Activated naive CD4-positive, alpha-beta T cell treated with anti-CD3 and anti-CD28 coated beads, Interleukin-2, amount 50 U/mL, for 72 hours (primary cell): ENCODE measurements around the gene ZBED6. TPM values are rescaled to one million over a fixed set of nuclear protein-coding genes. Genes with fewer than 3 reads are reported as not detected.
"Not testable (repeated sequence)": the region's sequence is repeated elsewhere in the genome, so short reads cannot be mapped to it uniquely, and the experiment has no call there.

Experiments
- ATAC-seq, 2 donors: fragments of 150-1000 bp; cut with Tn5 transposase; 2 replicates each; pipeline ENCODE4 v1.10.0; 2021; ENCODE audit warnings: mild to moderate bottlenecking in 2 of 2, moderate library complexity in 2 of 2
- DNase-seq, 2 donors: peaks; one replicate each; pipeline ENCODE4 v3.0.0; 2021 to 2022; ENCODE audit warnings: low spot score in 2 of 2
- H3K27ac Mint-ChIP-seq, 2 donors: one replicate each; pipeline ENCODE4 v1.8.0; 2022; ENCODE audit warnings: mild to moderate bottlenecking in 2 of 2, mixed read lengths in 2 of 2
- H3K36me3 Mint-ChIP-seq, 2 donors: one replicate each; pipeline ENCODE4 v1.8.0; 2022; ENCODE audit warnings: mixed read lengths in 2 of 2
- H3K9me3 Mint-ChIP-seq, 2 donors: one replicate each; pipeline ENCODE4 v1.8.0; 2022; ENCODE audit warnings: mixed read lengths in 2 of 2
- total RNA-seq, 2 donors: library from RNA; stranded (reverse); gene quantifications; one replicate each; pipeline ENCODE4 v1.2.3, GENCODE V29; 2022

ZBED6 gene
- total RNA-seq, 2 donors from 2014 or later = 28.4 to 47.7 TPM

DNA sequence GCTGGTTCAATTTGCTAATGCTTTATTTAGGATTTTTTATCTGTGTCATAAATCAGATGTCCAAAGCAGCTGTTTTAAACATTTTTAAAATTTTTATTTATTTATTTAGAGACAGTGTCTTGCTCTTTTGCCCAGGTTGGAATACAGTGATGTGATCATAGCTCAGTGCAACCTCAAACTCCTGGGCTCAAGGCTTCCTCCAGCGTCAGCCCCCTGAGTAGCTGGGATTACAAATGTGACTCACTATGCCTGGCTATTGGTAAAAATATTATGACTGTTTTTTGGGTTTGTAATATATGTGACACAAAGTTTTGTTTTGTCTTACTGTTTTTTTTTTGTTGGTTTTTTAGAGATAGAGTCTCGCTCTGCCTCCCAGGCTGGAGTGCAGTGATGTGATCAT is 11.8 kb downstream of the ZBED6 start:
- ATAC-seq = no peak
- H3K27ac Mint-ChIP-seq = peak overlapping the region in 1 of 2 donors; percentile 50
- no peaks in the 10 kb centered on the region for H3K9me3 Mint-ChIP-seq
- H3K36me3 Mint-ChIP-seq = peaks cover 0 to 30% of the 10 kb centered on the region in 2 donors
- DNase-seq = no peak

- Mint-ChIP-seq H3K27ac (no peak overlapping the region), H3K36me3 (peaks cover 0 to 37% of the 10 kb centered on the region in 2 donors), H3K9me3 (no peaks in the 10 kb centered on the region)
- DNase-seq = no peak
- no peak for ATAC-seq
These were observed 18.3 kb downstream of the ZBED6 start for GRCh38 chr1:203813581-203814341.

DNA sequence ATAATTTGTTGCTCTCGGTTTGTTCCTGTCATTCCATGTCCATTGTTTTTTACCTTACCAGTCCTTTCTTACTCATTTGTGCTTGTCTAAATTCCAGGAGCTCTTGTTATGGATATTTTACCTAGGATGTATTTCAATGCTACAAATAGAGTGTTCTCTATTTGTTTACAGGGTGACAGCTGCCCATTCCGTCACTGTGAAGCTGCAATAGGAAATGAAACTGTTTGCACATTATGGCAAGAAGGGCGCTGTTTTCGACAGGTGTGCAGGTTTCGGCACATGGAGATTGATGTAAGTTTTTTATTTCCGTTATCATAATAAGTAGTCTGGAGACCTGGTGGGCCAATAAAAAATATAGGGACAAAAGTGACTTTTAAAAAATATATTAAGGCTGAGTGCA is 23.0 kb downstream of the ZBED6 start:
- Mint-ChIP-seq H3K9me3 (no peaks in the 10 kb centered on the region), H3K27ac (peak overlapping the region in 1 of 2 donors; percentile 58), H3K36me3 (peaks cover 17 to 40% of the 10 kb centered on the region in 2 donors)
- ATAC-seq (no peak), DNase-seq (no peak)

DNA sequence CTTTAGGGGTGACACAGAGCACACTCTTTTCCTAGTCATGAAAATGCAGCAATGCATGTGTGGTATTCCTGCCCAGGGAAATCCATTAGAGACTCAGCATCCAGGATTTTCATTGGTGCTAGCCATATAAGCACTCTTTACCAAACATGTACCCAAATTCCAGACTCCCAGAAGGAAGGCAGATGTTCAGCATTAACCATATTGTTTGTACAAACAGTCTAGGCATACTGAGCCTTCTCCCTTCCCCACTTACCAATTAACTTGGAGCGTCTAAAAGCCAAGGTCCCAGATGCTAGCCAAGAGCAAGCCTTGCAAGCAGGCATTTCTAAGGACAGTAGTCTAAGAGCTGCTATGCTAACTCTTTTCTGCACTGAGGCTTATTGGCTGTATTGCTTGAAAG is 27.9 kb downstream of the ZBED6 start:
- H3K9me3 Mint-ChIP-seq = no peaks in the 10 kb centered on the region
- H3K36me3 Mint-ChIP-seq = peaks cover 24 to 40% of the 10 kb centered on the region in 2 donors
- peak overlapping the region in 1 of 2 donors; percentile 0 for H3K27ac Mint-ChIP-seq
- DNase-seq = no peak
- ATAC-seq = no peak

GRCh38 chr1:203826175-203826574 is 30.8 kb downstream of the ZBED6 start:
- DNase-seq (no peak), ATAC-seq (no peak)
- peaks cover 24 to 43% of the 10 kb centered on the region in 2 donors for H3K36me3 Mint-ChIP-seq
- H3K9me3 Mint-ChIP-seq = no peaks in the 10 kb centered on the region
- no peak overlapping the region for H3K27ac Mint-ChIP-seq

- no peaks in the 10 kb centered on the region for H3K9me3 Mint-ChIP-seq
- H3K27ac Mint-ChIP-seq = no peak overlapping the region
- no peak for DNase-seq
- no peak for ATAC-seq
- H3K36me3 Mint-ChIP-seq = peaks cover 16 to 40% of the 10 kb centered on the region in 2 donors
These were observed 32.6 kb downstream of the ZBED6 start for GRCh38 chr1:203828002-203828401.

DNA sequence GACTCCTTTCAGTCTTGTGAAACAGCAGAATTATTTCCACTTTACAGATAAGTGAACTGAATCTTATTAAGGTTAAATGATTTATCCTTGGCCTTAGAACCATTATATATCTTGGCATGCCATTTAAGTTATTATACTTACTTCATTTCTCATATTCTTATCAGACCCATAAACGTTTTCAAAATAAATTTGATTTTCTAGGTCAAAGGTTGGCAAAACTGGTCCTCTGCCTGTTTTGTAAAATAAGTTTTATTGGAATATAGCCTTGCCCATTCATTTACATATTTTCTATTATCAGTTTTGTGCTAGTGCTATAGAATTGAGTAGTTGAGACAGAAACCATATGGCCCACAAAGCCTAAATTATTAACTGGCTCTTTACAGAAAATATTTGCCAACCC is 33.1 kb downstream of the ZBED6 start:
- no peak for ATAC-seq
- Mint-ChIP-seq H3K36me3 (peaks cover 16 to 40% of the 10 kb centered on the region in 2 donors), H3K9me3 (no peaks in the 10 kb centered on the region), H3K27ac (no peak overlapping the region)
- no peak for DNase-seq

DNA sequence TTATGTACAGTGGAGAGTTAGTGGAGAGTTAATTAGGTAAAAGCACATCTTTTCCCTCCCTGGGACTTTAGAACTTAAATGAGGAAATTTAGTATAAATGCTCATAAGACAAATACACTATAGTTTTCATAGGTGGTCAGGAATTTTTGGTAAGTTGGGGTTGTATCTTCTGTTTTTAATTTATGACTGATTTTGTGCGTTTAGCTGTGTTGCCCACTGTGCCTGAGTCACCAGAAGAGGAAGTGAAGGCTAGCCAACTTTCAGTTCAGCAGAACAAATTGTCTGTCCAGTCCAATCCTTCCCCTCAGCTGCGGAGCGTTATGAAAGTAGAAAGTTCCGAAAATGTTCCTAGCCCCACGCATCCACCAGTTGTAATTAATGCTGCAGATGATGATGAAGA is 33.8 kb downstream of the ZBED6 start:
- not testable (repeated sequence) for ATAC-seq, DNase-seq, H3K9me3 Mint-ChIP-seq, H3K27ac Mint-ChIP-seq
- peaks cover 16 to 40% of the 10 kb centered on the region in 2 donors for H3K36me3 Mint-ChIP-seq

DNA sequence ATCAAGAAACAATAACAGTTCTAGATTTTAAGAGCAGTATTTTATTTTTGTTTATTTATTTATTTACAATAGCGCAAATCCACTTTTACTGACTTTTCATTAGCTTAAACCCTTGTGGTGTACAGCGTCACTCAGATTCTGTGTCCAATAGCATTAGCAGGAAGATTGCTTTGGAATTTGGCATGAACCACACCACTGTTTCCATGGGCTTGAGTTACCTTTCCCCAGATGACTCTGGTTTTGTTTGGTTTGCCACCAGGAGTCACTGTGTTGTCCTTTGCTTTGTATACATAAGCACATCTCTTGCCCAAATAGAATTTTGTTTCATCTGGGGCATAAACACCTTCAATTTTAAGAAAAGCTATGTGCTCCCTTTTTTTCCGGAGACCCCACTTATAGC is 40.1 kb downstream of the ZBED6 start:
- no peak for ATAC-seq
- Mint-ChIP-seq H3K36me3 (peaks cover 16 to 22% of the 10 kb centered on the region in 2 donors), H3K27ac (no peak overlapping the region)

GRCh38 chr1:203839081-203839480 is 43.7 kb downstream of the ZBED6 start:
- DNase-seq = no peak
- no peaks in the 10 kb centered on the region for H3K9me3 Mint-ChIP-seq

More for the DNA sequence above, 40.1 kb downstream of the ZBED6 start:
- no peak for DNase-seq
- H3K9me3 Mint-ChIP-seq = no peaks in the 10 kb centered on the region

GRCh38 chr1:203840208-203840808 is 44.9 kb downstream of the ZBED6 start:
- Mint-ChIP-seq H3K27ac (peak overlapping the region in 1 of 2 donors; percentile 72), H3K9me3 (no peaks in the 10 kb centered on the region), H3K36me3 (peaks cover 16 to 33% of the 10 kb centered on the region in 2 donors)
- ATAC-seq (no peak), DNase-seq (no peak)

More at GRCh38 chr1:203839081-203839480, 43.7 kb downstream of the ZBED6 start:
- ATAC-seq = no peak
- peak overlapping the region in 1 of 2 donors; percentile 71 for H3K27ac Mint-ChIP-seq
- H3K36me3 Mint-ChIP-seq = peaks cover 16 to 33% of the 10 kb centered on the region in 2 donors

DNA sequence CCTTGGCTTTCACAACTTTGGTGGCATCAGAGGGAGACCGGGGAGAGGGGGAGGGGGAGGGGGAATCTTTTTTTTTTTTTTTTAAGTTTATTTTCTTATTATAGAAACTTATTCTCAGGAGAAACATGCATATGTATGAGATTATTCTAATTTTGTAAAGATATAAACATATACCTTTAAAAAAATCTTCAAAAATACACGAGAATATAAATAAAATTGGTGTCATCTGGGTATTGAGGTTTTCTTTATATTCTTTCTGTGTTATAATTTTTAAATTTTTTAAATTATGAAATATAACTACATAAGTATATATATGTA is 47.1 kb downstream of the ZBED6 start:
- DNase-seq (no peak), ATAC-seq (no peak)
- H3K36me3 Mint-ChIP-seq = peaks cover 18 to 30% of the 10 kb centered on the region in 2 donors
- no peak overlapping the region for H3K27ac Mint-ChIP-seq
- no peaks in the 10 kb centered on the region for H3K9me3 Mint-ChIP-seq

GRCh38 chr1:203843435-203843834 is 48.0 kb downstream of the ZBED6 start:
- DNase-seq (no peak), ATAC-seq (no peak)
- H3K9me3 Mint-ChIP-seq = no peaks in the 10 kb centered on the region
- H3K27ac Mint-ChIP-seq = no peak overlapping the region
- peaks cover 10 to 21% of the 10 kb centered on the region in 2 donors for H3K36me3 Mint-ChIP-seq

Other genes starting within 250 kb of the ZBED6 start
- 10 to 100 TPM; 12.2 to 56.1 TPM for gene ATP2B4, start 168.8 kb upstream of the ZBED6 start, total RNA-seq
- gene LAX1, start 30.4 kb upstream of the ZBED6 start, total RNA-seq = 10 to 100 TPM; 12.3 to 20.4 TPM
- gene ZC3H11A, start within 50 bp of the ZBED6 start, total RNA-seq = 100 to 1,000 TPM in 1 of 2 donors, 10 to 100 TPM in 1; 95.4 to 161 TPM
- 100 to 1,000 TPM; 211 to 285 TPM for gene SNRPE, start 66.0 kb downstream of the ZBED6 start, total RNA-seq